HL-60 (cell line): ENCODE measurements around the gene THEM4.
"Not testable (repeated sequence)": the region's sequence is repeated elsewhere in the genome, so short reads cannot be mapped to it uniquely, and the experiment has no call there.

Source experiments
- DNase-seq, 2 experiments: peaks; one replicate each; pipeline ENCODE4 v3.0.0-alpha.2; 2010 to 2020; ENCODE audit warnings: low read depth in 1 of 2, low spot score in 1 of 2
- H3K27ac ChIP-seq: fragments of 250-450 bp; sonication (Bioruptor Pico); replicated peaks from 2 replicates; pipeline ENCODE4 v1.5.1; 2020; ENCODE audit warnings: mild to moderate bottlenecking, moderate library complexity
- H3K27me3 ChIP-seq: fragments of 250-450 bp; sonication (Bioruptor Pico); 2 replicates; pipeline ENCODE4 v1.5.1; 2021; ENCODE audit warnings: mild to moderate bottlenecking, moderate library complexity; ENCODE audit not compliant: insufficient read depth, poor library complexity, severe bottlenecking
- H3K4me3 ChIP-seq: replicated peaks from 2 replicates; pipeline ENCODE4 v1.5.1; 2011; ENCODE audit warnings: mild to moderate bottlenecking, control low read depth, low read length; ENCODE audit not compliant: insufficient read depth
- GABPA ChIP-seq: IDR thresholded peaks from 2 replicates; pipeline ENCODE4 v1.6.1; 2012; ENCODE audit warnings: low read depth
- POLR2AphosphoS5 ChIP-seq: IDR thresholded peaks from 2 replicates; pipeline ENCODE4 v1.6.1; 2012; ENCODE audit warnings: low read depth
- SPI1 ChIP-seq: IDR thresholded peaks from 2 replicates; pipeline ENCODE4 v1.6.1; 2012; ENCODE audit warnings: low read depth, mild to moderate bottlenecking, borderline replicate concordance
- TF ChIP-seq, protein P1 (sequence below): IDR thresholded peaks from one replicate; pipeline ENCODE4 v1.5.1; 2011; ENCODE audit warnings: low read length, control low read depth, inconsistent platforms; ENCODE audit not compliant: insufficient read depth
- TF ChIP-seq, protein P2 (sequence below): IDR thresholded peaks from 2 replicates; pipeline ENCODE4 v1.6.1; 2012; ENCODE audit warnings: low read depth; ENCODE audit not compliant: insufficient replicate concordance

The THEM4 gene

DNA sequence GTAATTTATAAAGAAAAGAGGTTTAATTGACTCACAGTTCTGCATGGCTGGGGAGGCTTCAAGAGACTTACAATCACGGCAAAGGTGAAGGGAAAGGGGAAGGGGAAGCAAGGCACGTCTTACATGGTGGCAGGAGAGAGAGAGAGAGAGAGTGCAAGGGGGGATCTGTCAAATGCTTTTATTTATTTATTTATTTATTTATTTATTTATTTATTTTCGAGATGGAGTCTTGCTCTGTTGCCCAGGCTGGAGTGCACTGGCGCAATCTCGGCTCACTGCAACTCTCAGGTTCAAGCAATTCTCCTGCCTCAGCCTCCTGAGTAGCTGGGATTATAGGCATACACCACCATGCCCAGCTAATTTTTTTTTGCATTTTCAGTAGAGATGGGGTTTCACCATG, 26.4 kb downstream of the THEM4 start:
- not testable (repeated sequence) for H3K27ac ChIP-seq, H3K27me3 ChIP-seq, DNase-seq, H3K4me3 ChIP-seq

DNA sequence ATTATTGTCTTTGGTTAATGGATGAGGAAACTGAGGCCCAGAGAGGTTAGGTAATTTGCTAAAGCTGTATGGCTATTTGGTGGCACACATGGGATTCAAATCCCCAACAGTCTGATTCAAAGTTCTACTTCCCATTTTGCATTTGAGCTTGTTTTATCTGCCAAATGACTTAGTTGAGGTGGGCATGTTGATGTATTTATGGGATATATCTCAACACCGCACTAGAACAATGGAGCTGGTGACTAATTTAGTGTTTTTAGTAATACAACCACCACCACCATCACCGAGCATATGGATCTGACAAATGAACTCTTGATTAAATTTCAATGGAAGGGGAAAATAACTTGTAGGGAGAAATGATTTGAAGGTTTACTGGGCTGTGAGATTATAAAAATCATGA, 26.8 kb downstream of the THEM4 start:
- H3K4me3 ChIP-seq: no peak overlapping the region
- no peak for DNase-seq
- TF ChIP-seq GABPA (no peak), POLR2AphosphoS5 (no peak)
- TF ChIP-seq, protein P1, sequence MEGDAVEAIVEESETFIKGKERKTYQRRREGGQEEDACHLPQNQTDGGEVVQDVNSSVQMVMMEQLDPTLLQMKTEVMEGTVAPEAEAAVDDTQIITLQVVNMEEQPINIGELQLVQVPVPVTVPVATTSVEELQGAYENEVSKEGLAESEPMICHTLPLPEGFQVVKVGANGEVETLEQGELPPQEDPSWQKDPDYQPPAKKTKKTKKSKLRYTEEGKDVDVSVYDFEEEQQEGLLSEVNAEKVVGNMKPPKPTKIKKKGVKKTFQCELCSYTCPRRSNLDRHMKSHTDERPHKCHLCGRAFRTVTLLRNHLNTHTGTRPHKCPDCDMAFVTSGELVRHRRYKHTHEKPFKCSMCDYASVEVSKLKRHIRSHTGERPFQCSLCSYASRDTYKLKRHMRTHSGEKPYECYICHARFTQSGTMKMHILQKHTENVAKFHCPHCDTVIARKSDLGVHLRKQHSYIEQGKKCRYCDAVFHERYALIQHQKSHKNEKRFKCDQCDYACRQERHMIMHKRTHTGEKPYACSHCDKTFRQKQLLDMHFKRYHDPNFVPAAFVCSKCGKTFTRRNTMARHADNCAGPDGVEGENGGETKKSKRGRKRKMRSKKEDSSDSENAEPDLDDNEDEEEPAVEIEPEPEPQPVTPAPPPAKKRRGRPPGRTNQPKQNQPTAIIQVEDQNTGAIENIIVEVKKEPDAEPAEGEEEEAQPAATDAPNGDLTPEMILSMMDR: no peak
- TF ChIP-seq, protein P2, sequence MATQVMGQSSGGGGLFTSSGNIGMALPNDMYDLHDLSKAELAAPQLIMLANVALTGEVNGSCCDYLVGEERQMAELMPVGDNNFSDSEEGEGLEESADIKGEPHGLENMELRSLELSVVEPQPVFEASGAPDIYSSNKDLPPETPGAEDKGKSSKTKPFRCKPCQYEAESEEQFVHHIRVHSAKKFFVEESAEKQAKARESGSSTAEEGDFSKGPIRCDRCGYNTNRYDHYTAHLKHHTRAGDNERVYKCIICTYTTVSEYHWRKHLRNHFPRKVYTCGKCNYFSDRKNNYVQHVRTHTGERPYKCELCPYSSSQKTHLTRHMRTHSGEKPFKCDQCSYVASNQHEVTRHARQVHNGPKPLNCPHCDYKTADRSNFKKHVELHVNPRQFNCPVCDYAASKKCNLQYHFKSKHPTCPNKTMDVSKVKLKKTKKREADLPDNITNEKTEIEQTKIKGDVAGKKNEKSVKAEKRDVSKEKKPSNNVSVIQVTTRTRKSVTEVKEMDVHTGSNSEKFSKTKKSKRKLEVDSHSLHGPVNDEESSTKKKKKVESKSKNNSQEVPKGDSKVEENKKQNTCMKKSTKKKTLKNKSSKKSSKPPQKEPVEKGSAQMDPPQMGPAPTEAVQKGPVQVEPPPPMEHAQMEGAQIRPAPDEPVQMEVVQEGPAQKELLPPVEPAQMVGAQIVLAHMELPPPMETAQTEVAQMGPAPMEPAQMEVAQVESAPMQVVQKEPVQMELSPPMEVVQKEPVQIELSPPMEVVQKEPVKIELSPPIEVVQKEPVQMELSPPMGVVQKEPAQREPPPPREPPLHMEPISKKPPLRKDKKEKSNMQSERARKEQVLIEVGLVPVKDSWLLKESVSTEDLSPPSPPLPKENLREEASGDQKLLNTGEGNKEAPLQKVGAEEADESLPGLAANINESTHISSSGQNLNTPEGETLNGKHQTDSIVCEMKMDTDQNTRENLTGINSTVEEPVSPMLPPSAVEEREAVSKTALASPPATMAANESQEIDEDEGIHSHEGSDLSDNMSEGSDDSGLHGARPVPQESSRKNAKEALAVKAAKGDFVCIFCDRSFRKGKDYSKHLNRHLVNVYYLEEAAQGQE: no peak
- no peaks in the 10 kb centered on the region for H3K27me3 ChIP-seq
- H3K27ac ChIP-seq: no peak overlapping the region

DNA sequence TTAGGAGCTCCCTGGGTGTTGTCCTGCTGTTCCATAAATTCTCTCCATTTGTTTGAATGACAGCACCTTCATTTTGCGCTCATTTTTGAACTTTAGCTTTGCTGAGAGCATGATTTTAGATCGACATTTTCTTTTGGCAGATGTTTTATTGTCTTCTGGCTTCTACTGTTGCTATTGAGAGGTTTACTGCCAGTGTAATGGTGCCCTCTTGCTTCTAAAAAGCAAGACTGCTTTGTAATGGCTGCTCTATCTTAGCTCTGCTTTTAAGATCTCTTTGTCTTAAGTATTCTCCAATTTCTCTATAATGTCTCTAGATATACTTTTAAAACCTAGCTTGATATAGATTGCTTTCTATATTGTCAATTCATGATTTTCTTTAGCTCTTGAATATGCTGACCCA, 27.8 kb downstream of the THEM4 start:
- no peak for TF ChIP-seq SPI1
- H3K27ac ChIP-seq: no peak overlapping the region
- DNase-seq: no peak
- no peak overlapping the region for H3K4me3 ChIP-seq
- no peaks in the 10 kb centered on the region for H3K27me3 ChIP-seq

DNA sequence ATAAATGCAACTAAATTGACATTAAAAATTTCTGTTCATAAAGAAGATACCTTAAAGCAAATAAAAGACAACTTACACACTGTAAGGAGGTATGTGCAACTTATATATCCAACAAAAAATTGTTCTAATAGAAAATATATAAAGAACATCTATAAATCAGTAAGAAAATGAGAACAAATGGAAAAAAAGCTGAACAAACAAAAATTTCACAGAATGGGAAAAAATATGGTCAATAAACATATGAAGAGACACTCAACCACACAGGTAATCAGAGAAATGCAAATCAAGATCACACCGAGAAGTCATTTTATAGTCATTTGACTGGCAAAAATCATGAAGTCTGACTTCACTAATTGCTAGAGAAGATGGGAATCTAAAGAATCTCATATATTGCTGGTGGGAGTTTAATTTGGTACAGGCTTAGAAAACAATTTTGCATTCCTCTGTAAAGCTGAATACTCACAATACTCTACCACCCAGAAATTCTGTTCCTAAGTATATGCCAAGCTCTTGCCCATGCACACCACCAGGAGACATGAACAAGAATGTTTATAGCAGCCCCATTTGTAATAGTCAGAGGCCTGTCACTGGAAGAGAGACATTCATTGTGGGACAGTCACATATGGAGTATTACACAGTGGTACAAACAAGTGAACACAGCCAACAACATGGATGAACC, 33.8 kb downstream of the THEM4 start:
- H3K27me3 ChIP-seq: no peaks in the 10 kb centered on the region
- no peak for DNase-seq
- H3K4me3 ChIP-seq: no peak overlapping the region
- no peak for TF ChIP-seq POLR2AphosphoS5
- TF ChIP-seq GABPA: no peak
- TF ChIP-seq, protein P2: no peak
- TF ChIP-seq SPI1: no peak
- no peak overlapping the region for H3K27ac ChIP-seq

DNA sequence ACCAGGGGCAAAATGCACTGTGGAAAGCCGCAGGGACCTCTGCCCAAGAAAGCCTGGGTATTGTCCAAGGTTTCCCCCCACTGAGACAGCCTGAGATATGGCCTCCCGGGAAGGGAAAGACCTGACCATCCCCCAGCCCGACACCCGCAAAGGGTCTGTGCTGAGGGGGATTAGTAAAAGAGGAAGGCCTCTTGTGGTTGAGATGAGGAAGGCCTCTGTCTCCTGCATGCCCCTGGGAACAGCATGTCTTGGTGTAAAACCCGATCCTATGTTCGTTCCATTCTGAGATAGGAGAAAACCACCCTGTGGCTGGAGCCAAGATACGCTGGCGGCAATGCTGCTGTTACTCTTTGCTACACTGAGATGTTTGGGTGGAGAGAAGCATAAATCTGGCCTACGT, 36.5 kb downstream of the THEM4 start:
- not testable (repeated sequence) for H3K27me3 ChIP-seq, H3K4me3 ChIP-seq, H3K27ac ChIP-seq
- peak in 1 of 2 experiments; percentile 27 for DNase-seq
- peak; percentile 90 for TF ChIP-seq SPI1

DNA sequence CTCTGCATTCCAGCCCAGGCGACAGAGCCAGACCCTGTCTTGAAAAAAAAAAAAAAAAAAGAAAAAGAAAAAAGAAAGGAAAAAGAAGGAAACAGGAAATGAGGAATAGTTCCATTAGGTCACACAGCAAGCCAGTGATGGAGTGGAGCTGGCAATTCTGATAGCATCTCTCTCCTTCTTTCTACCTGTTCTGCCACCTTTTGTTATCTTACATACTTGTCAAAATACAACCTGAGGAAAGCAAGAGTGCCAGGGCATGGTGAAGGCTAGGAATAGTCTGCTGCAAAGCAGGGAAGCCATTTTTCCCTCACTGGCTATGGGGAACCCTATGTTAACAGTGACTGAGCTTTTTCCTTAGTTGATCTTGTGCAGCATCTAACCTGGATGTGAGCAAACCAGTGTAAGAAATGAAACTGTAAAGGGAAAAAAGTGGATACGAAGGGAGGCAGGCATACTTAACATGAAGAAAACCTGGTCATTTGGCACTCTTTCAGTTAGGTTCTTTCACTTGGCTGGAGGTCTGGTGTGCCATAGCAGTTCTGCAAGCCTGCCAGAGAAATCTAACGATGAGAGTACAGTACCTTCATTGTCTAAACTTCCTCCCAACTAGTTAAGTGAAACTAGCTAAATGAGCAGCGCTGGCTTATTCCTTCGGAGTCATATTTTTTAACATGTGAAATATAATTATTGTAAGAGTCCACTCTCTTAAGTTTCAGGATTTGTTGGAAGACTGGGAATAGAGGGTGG, 37.9 kb downstream of the THEM4 start:
- Histone ChIP-seq H3K27me3 (no peaks in the 10 kb centered on the region), H3K27ac (no peak overlapping the region), H3K4me3 (no peak overlapping the region)
- no peak for DNase-seq
- TF ChIP-seq, protein P1: no peak
- TF ChIP-seq SPI1: no peak
- no peak for TF ChIP-seq POLR2AphosphoS5
- TF ChIP-seq GABPA: no peak
- TF ChIP-seq, protein P2: no peak
